HEK293T (cell line): ENCODE measurements around the gene MYB.

Source experiments
- ARNT ChIP-seq: fragments of 450-650 bp; IDR thresholded peaks from 2 replicates; pipeline ENCODE4 v1.6.1; 2017; ENCODE audit warnings: mild to moderate bottlenecking
- BHLHE40 ChIP-seq: fragments of 450-650 bp; IDR thresholded peaks from 2 replicates; pipeline ENCODE4 v1.6.1; 2016; ENCODE audit warnings: mild to moderate bottlenecking, moderate library complexity, borderline replicate concordance
- CTBP1 ChIP-seq: fragments of 450-650 bp; IDR thresholded peaks from 2 replicates; pipeline ENCODE4 v1.6.1; 2016; ENCODE audit warnings: borderline replicate concordance
- ELF4 ChIP-seq: fragments of 450-650 bp; IDR thresholded peaks from 2 replicates; pipeline ENCODE4 v1.6.1; 2017; ENCODE audit warnings: antibody characterized with exemption
- FOXA1 ChIP-seq: fragments of 450-650 bp; IDR thresholded peaks from 2 replicates; pipeline ENCODE4 v1.6.1; 2016; ENCODE audit warnings: mild to moderate bottlenecking
- FOXK2 ChIP-seq: fragments of 450-650 bp; IDR thresholded peaks from 2 replicates; pipeline ENCODE4 v1.6.1; 2016; ENCODE audit warnings: mild to moderate bottlenecking
- FOXM1 ChIP-seq: fragments of 450-650 bp; IDR thresholded peaks from 2 replicates; pipeline ENCODE4 v1.6.1; 2017; ENCODE audit warnings: mild to moderate bottlenecking, borderline replicate concordance
- NFRKB ChIP-seq: fragments of 450-650 bp; IDR thresholded peaks from 2 replicates; pipeline ENCODE4 v1.6.1; 2016; ENCODE audit warnings: mild to moderate bottlenecking, moderate library complexity
- PKNOX1 ChIP-seq: fragments of 450-650 bp; IDR thresholded peaks from 2 replicates; pipeline ENCODE4 v1.6.1; 2016
- SP1 ChIP-seq: fragments of 450-650 bp; IDR thresholded peaks from 2 replicates; pipeline ENCODE4 v1.6.1; 2017
- SUZ12 ChIP-seq: fragments of 450-650 bp; IDR thresholded peaks from 2 replicates; pipeline ENCODE4 v1.6.1; 2016; ENCODE audit warnings: mild to moderate bottlenecking
- TARDBP ChIP-seq: fragments of 450-650 bp; IDR thresholded peaks from 2 replicates; pipeline ENCODE4 v1.6.1; 2016
- ZNF384 ChIP-seq: fragments of 450-650 bp; IDR thresholded peaks from 2 replicates; pipeline ENCODE4 v1.6.1; 2016

GRCh38 chr6:135189344-135189743 is 8.2 kb downstream of the MYB start:
- TF ChIP-seq FOXK2: no peak
- TF ChIP-seq SP1: no peak
- TF ChIP-seq BHLHE40: no peak
- no peak for TF ChIP-seq PKNOX1
- TF ChIP-seq ELF4: no peak
- no peak for TF ChIP-seq FOXA1
- TF ChIP-seq TARDBP: no peak
- TF ChIP-seq ARNT: no peak
- no peak for TF ChIP-seq SUZ12
- no peak for TF ChIP-seq FOXM1
- no peak for TF ChIP-seq CTBP1
- no peak for TF ChIP-seq ZNF384
- no peak for TF ChIP-seq NFRKB
